Activated B cell treated with CpG ODN at 0.5 μM for 24 hours (primary cell): ENCODE measurements around the gene ZC3H18. TPM values are rescaled to one million over a fixed set of nuclear protein-coding genes. Genes with fewer than 3 reads are reported as not detected.

ENCODE experiments used
- ATAC-seq: fragments of 200-7000 bp; cut with Tn5 transposase; one replicate; pipeline ENCODE4 v1.10.0; 2021; ENCODE audit warnings: low read depth, mild to moderate bottlenecking, moderate library complexity
- CTCF ChIA-PET: fragments of 350-600 bp; sonication (Branson Sonifier 250); formaldehyde crosslinking; loops from one replicate; lab custom pipeline; 2021; ENCODE audit warnings: antibody characterized with exemption; lab: Charles Lee
- POLR2A ChIA-PET: fragments of 350-600 bp; sonication (Branson Sonifier 250); formaldehyde crosslinking; loops from one replicate; lab custom pipeline; 2021; ENCODE audit warnings: antibody characterized with exemption; lab: Charles Lee
- DNase-seq: peaks from one replicate; pipeline ENCODE4 v3.0.0; 2022
- H3K27ac Mint-ChIP-seq: one replicate; pipeline ENCODE4 v1.8.0; 2020; ENCODE audit warnings: mixed read lengths
- H3K27me3 Mint-ChIP-seq: one replicate; pipeline ENCODE4 v1.8.0; 2021; ENCODE audit warnings: mixed read lengths
- H3K36me3 Mint-ChIP-seq: one replicate; pipeline ENCODE4 v1.8.0; 2021; ENCODE audit warnings: low read depth, mixed read lengths
- H3K4me1 Mint-ChIP-seq: one replicate; pipeline ENCODE4 v1.8.0; 2021; ENCODE audit warnings: mixed read lengths
- H3K4me3 Mint-ChIP-seq: one replicate; pipeline ENCODE4 v1.8.0; 2020; ENCODE audit warnings: mild to moderate bottlenecking, mixed read lengths
- H3K9me3 Mint-ChIP-seq: one replicate; pipeline ENCODE4 v1.8.0; 2020; ENCODE audit warnings: mixed read lengths
- intact Hi-C: fragments of 100-400 bp; cut with micrococcal nuclease; formaldehyde crosslinking; loops from one replicate; pipeline ENCODE4 v1.15.1; 2024
- total RNA-seq: library from RNA; stranded (reverse); gene quantifications from 2 replicates; pipeline ENCODE4 v1.2.3, GENCODE V29; 2022
- TF ChIP-seq, protein P1 (sequence below): fragments of 200-600 bp; IDR thresholded peaks from one replicate; pipeline ENCODE4 v1.8.0; 2022; ENCODE audit warnings: antibody characterized with exemption, mild to moderate bottlenecking

The ZC3H18 gene
- total RNA-seq, 1 donor from 2014 or later: 74.2 TPM

DNA sequence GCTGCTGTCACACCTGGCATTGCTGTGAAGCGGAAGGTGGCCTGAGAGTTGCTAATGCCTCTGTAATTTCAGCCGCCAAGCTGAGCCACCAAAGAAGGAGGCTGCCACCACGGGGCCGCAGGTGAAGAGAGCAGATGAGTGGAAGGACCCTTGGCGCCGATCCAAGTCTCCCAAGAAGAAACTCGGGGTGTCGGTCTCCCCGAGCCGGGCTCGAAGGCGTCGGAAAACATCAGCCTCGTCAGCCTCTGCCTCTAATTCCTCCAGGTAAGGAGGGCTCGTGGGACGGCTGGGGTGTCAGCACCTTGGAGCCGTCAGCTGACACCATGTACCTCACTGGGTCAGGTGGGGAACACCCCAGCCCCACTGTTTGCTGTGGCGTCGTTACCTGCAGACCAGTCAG lies 51.9 kb downstream of the ZC3H18 start:
- TF ChIP-seq, protein P1, sequence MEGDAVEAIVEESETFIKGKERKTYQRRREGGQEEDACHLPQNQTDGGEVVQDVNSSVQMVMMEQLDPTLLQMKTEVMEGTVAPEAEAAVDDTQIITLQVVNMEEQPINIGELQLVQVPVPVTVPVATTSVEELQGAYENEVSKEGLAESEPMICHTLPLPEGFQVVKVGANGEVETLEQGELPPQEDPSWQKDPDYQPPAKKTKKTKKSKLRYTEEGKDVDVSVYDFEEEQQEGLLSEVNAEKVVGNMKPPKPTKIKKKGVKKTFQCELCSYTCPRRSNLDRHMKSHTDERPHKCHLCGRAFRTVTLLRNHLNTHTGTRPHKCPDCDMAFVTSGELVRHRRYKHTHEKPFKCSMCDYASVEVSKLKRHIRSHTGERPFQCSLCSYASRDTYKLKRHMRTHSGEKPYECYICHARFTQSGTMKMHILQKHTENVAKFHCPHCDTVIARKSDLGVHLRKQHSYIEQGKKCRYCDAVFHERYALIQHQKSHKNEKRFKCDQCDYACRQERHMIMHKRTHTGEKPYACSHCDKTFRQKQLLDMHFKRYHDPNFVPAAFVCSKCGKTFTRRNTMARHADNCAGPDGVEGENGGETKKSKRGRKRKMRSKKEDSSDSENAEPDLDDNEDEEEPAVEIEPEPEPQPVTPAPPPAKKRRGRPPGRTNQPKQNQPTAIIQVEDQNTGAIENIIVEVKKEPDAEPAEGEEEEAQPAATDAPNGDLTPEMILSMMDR: no peak
- H3K27ac Mint-ChIP-seq: no peak overlapping the region
- H3K36me3 Mint-ChIP-seq: peaks cover 79% of the 10 kb centered on the region
- H3K4me3 Mint-ChIP-seq: no peak overlapping the region
- no peaks in the 10 kb centered on the region for H3K4me1 Mint-ChIP-seq
- H3K27me3 Mint-ChIP-seq: no peaks in the 10 kb centered on the region
- ChIA-PET POLR2A (no interaction called here), CTCF (no interaction called here)
- ATAC-seq: no peak
- intact Hi-C loops: no loop called here
- no peaks in the 10 kb centered on the region for H3K9me3 Mint-ChIP-seq
- DNase-seq: no peak

DNA sequence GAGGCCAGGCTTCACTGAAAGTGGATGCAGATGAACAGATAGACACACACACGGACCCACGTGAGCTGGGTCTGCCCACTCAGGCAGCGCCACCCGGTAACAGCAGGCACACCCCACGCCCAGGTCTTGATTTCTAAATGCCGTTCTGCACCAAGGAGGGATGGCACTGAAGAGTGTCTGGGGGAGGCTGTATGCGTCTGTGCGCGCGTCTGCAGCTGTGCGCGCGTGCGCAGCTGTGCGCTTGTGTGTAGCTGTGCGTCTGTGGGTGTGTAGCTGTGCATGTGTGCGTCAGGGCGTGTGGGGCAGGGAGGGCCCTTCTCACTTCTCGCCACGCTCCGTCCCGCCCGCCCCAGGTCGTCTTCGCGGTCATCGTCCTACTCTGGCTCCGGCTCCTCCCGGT lies 52.7 kb downstream of the ZC3H18 start:
- no peak overlapping the region for H3K4me3 Mint-ChIP-seq
- peaks cover 82% of the 10 kb centered on the region for H3K36me3 Mint-ChIP-seq
- intact Hi-C loops: no loop called here
- CTCF ChIA-PET: no interaction called here
- ATAC-seq (no peak), DNase-seq (no peak)
- H3K27ac Mint-ChIP-seq: no peak overlapping the region
- TF ChIP-seq, protein P1: no peak
- no peaks in the 10 kb centered on the region for H3K9me3 Mint-ChIP-seq
- H3K4me1 Mint-ChIP-seq: no peaks in the 10 kb centered on the region
- POLR2A ChIA-PET: interaction anchor here (0.9 kb wide), 1 partner anchor 10 kb away, joined by 3 read pairs; no protein-coding TSS in a partner anchor
- no peaks in the 10 kb centered on the region for H3K27me3 Mint-ChIP-seq

DNA sequence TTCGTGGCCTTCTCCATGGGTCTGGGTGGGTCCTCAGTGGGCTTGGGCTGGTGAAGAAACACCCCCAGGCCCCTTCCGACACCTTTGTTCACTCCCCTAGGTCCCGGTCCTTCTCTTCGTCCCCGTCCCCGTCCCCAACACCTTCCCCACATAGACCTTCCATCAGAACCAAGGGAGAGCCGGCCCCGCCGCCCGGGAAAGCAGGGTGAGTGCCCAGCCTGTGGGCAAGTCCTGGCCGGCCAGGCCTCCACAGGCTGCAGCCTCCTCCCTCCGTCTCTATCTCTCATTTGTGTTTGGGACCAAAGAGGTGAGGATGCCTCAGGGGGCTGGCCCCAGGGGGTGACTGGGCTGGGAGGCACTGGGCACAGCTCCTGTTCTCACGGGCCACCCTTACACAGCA lies 53.7 kb downstream of the ZC3H18 start:
- H3K36me3 Mint-ChIP-seq: peaks cover 80% of the 10 kb centered on the region

DNA sequence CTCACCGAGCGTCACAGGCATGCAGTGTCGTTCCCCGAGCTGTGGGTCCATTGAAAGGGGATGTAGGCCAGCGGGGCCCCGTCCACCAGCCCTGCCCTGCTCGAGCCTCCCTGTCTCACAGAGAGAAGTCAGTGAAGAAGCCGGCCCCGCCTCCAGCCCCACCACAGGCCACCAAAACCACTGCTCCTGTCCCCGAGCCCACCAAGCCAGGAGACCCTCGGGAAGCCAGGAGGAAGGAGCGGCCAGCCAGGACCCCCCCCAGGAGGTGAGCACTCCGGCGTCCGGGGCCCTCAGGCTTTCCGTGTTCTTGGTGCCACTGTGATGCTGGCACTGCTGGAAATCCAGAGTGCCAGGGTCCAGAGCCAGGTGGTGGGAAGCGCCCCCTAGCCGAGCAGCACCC lies 54.3 kb downstream of the ZC3H18 start:
- no peak for DNase-seq
- Mint-ChIP-seq H3K27ac (no peak overlapping the region), H3K4me3 (no peak overlapping the region), H3K9me3 (no peaks in the 10 kb centered on the region), H3K27me3 (no peaks in the 10 kb centered on the region), H3K36me3 (peaks cover 76% of the 10 kb centered on the region), H3K4me1 (no peaks in the 10 kb centered on the region)
- TF ChIP-seq, protein P1: no peak
- ChIA-PET CTCF (no interaction called here), POLR2A (no interaction called here)
- no peak for ATAC-seq
- intact Hi-C loops: no loop called here

More for the DNA sequence above, 53.7 kb downstream of the ZC3H18 start:
- no peak for DNase-seq
- CTCF ChIA-PET: no interaction called here
- Mint-ChIP-seq H3K4me3 (no peak overlapping the region), H3K4me1 (no peaks in the 10 kb centered on the region), H3K9me3 (no peaks in the 10 kb centered on the region), H3K27ac (no peak overlapping the region), H3K27me3 (no peaks in the 10 kb centered on the region)
- TF ChIP-seq, protein P1: no peak
- no peak for ATAC-seq
- POLR2A ChIA-PET: no interaction called here
- intact Hi-C loops: no loop called here

DNA sequence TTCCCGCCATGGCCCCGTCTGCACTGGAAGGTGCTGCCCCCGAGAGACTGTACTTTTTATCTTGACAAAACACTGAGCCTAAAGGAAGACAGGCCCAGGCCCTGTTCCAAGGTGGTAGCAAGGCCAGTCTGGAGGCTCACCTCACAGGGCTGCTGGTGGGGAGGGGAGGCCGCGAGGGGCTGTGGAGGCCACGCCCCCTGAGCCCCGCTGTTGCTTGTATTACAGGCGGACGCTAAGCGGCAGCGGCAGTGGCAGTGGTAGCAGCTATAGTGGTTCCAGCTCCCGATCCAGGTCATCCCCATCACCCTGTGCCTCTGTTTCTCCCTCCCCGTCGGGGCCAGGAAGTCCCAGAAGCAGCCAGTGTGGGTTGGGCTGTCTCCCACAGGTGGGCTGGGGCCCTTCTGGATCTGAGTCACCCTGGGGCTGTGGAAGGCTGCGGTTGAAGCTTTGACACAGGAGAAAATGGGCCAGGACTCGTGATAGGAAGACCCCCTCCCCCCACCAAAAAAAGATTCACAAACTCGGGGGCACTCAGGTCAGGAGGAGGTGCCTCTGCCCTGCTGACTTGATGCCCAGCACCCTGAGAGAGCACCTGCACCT lies 54.9 kb downstream of the ZC3H18 start:
- Mint-ChIP-seq H3K4me3 (no peak overlapping the region), H3K9me3 (no peaks in the 10 kb centered on the region), H3K27me3 (no peaks in the 10 kb centered on the region), H3K36me3 (peaks cover 74% of the 10 kb centered on the region), H3K4me1 (no peaks in the 10 kb centered on the region), H3K27ac (no peak overlapping the region)
- no peak for ATAC-seq
- TF ChIP-seq, protein P1: no peak
- intact Hi-C loops: no loop called here
- DNase-seq: no peak
- POLR2A ChIA-PET: no interaction called here
- CTCF ChIA-PET: interaction anchor here (1.2 kb wide), 1 partner anchor 12 kb away, joined by 5 read pairs; no protein-coding TSS in a partner anchor
